K562 (cell line): ENCODE data around the gene AGR3. TPM values are rescaled to one million over a fixed set of nuclear protein-coding genes. Genes with fewer than 3 reads are reported as not detected.

Experiments
- ARID2 ChIP-seq: fragments of 450-650 bp; IDR thresholded peaks from 2 replicates; pipeline ENCODE4 v1.6.1; 2017; ENCODE audit warnings: antibody characterized with exemption, mild to moderate bottlenecking
- E2F1 ChIP-seq: sonication (generic); formaldehyde crosslinking; IDR thresholded peaks from 2 replicates; pipeline ENCODE4 v1.8.1; 2023; ENCODE audit warnings: mild to moderate bottlenecking, missing genetic modification reagents, moderate library complexity
- ESRRA ChIP-seq: fragments of 450-650 bp; IDR thresholded peaks from 2 replicates; pipeline ENCODE4 v1.6.1; 2014; ENCODE audit warnings: low read depth, mild to moderate bottlenecking, moderate library complexity, borderline replicate concordance
- NBN ChIP-seq: fragments of 450-650 bp; IDR thresholded peaks from 2 replicates; pipeline ENCODE4 v1.6.1; 2016; ENCODE audit warnings: low read depth, mild to moderate bottlenecking
- TAF7 ChIP-seq: fragments of 450-650 bp; IDR thresholded peaks from 2 replicates; pipeline ENCODE4 v1.6.1; 2016; ENCODE audit warnings: missing genetic modification characterization, missing compliant biosample characterization
- YY1 ChIP-seq, 3 experiments: IDR thresholded peaks; 2 replicates each; pipeline ENCODE4 v1.6.1; 2011; ENCODE audit warnings: low read length in 2 of 3, mild to moderate bottlenecking in 2 of 3, moderate library complexity in 2 of 3, borderline replicate concordance in 1 of 3, control low read depth in 1 of 3, low read depth in 1 of 3; ENCODE audit not compliant: insufficient read depth in 3 of 3, insufficient replicate concordance in 2 of 3, control insufficient read depth in 1 of 3, insufficient read length in 1 of 3; ENCODE audit errors: extremely low read depth in 1 of 3
- ZBTB34 ChIP-seq: fragments of 250-450 bp; sonication (Bioruptor Pico); IDR thresholded peaks from 2 replicates; pipeline ENCODE4 v1.8.0; 2021; ENCODE audit warnings: mild to moderate bottlenecking, moderate library complexity
- ZNF175 ChIP-seq: fragments of 200-800 bp; sonication (Bioruptor generic); IDR thresholded peaks from 2 replicates; pipeline ENCODE4 v1.6.1; 2016; ENCODE audit warnings: low read depth, mild to moderate bottlenecking, missing genetic modification characterization, missing compliant biosample characterization
- ZNF224 ChIP-seq: sonication (generic); formaldehyde crosslinking; IDR thresholded peaks from 2 replicates; pipeline ENCODE4 v1.8.0; 2022; ENCODE audit warnings: mild to moderate bottlenecking, missing genetic modification reagents
- polyA plus RNA-seq, 8 experiments: library from polyadenylated mRNA; depleted of rRNA in 4 of 8; stranded (reverse) in 5 of 8; unstranded in 3 of 8; fragments of >200 nt; fragmentation: Nextera tagmentation in 2 of 8; fragmentation: Illumina TruSeq in 1 of 8; extraction: Ambion mirVana in 2 of 8; extraction: Trizol in 1 of 8; gene quantifications; 2 replicates each; pipeline versions ENCODE4 v1.2.1 to v1.2.3, GENCODE V29; 2011 to 2014; ENCODE audit warnings: inconsistent platforms in 1 of 8, missing spikeins in 1 of 8
- total RNA-seq, 7 experiments: library from RNA; depleted of rRNA in 6 of 7; stranded (reverse); fragments of >200 nt in 6 of 7; fragmentation: Illumina TruSeq in 2 of 7; extraction: Trizol in 2 of 7; gene quantifications; 2 replicates each; pipeline versions ENCODE4 v1.2.1 to v1.2.3, GENCODE V29; 2011 to 2021; ENCODE audit warnings: low replicate concordance in 1 of 7

AGR3 gene
- total and polyA plus RNA-seq, 9 of the 15 experiments (the other 6 are each of a cell fraction or from before 2014, with no cell fraction given), result not detected

- TF ChIP-seq YY1 (IDR thresholded peaks at IDR 0.05; ENCODE audit: borderline replicate concordance in 1 of 3, control insufficient read depth in 1 of 3, extremely low read depth in 1 of 3, insufficient read depth in 3 of 3, insufficient read length in 1 of 3, insufficient replicate concordance in 2 of 3, low read depth in 1 of 3, low read length in 2 of 3), result no peak
- TF ChIP-seq NBN, result no peak
- no peak for TF ChIP-seq ZNF175 (CRISPR knock-in tag)
- TF ChIP-seq ARID2, result no peak
- TF ChIP-seq ZNF224 (CRISPR knock-in tag), result no peak
- TF ChIP-seq ESRRA, result no peak
- TF ChIP-seq ZBTB34 (CRISPR knock-in tag), result no peak
- no peak for TF ChIP-seq E2F1 (CRISPR knock-in tag)
- TF ChIP-seq TAF7, result no peak
These were observed 40.1 kb downstream of the AGR3 start (continued) for GRCh38 chr7:16841681-16842080.
